DMS153 treated with DMSO at 0.1 percent for 48 hours (cell line): Measurements from ENCODE around the gene MRPL37.
"Not testable (repeated sequence)": the region's sequence is repeated elsewhere in the genome, so short reads cannot be mapped to it uniquely, and the experiment has no call there.

ENCODE experiments used
- DNase-seq: peaks from one replicate; lab custom pipeline; 2025; ENCODE audit not compliant: unreplicated experiment; lab: John Stamatoyannopoulos, UW

The MRPL37 gene

DNA sequence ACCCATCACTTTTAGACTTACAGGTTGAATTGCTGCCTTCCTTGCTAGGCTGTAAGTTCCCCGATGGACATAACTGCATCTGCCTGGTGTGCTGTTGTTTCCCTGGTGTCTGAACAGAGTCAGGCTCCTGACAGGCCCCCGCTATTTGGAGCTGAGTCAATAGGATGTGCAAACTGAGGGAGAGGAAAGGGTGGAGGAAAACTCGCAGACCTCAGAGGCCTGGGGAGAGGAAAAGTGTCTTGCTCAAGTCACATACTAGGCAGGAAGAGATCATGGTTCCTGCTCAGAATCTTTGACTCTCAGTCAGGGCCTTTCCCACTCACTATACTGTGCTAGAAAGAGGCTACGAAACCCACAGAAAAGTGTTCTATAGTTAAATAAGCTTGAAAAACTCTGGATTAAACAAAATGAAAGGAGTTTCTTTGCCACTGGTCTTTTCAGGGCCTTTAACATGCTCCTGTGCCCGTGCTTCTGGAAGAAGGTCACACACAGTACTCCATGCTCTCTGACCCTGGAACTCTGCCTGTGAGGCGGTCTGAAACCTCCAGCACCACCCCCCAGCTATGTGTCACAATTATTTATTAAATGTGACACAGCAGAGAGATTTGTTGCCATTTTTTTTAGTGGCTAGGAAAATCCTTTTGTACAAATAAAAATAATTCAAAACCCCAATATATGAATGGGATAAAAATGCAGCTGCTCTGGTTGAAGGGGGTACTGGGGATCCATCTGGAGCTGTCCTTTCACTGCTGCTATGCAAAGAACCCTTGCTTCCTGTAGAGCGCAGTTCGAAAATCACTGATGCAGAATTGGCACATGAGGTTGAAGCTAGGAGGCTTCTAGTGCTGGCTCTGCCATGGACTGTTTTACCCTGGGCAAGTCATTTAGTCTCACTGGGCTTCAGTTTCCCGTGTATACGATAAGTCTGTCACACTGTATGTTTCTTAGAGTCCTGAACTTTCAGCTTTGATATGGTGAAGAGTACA is 27.1 kb upstream of the MRPL37 start:
- no peak for DNase-seq

- no peak for DNase-seq
Observed at GRCh38 chr1:54173681-54174080, 26.3 kb upstream of the MRPL37 start.

DNA sequence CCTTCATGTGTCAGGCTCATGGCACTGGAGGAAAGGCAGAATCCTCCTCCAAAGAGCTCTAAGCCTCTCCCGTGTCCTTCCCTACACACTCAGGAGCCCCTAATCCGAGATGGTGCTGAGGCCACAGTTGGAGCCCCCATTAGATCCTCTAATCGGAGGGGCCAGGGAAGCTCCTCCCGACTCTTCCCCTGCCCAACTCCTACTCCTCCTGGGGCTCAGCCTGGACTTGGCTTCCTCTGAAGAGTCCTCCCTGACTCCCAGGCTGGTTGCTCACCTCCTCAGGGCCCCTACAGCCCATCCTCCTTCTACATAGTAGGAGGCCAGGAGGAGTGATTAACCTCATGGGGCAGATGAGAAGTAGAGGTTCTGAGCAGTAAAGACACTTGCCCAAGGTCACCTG is 25.9 kb upstream of the MRPL37 start:
- DNase-seq = no peak

GRCh38 chr1:54176621-54177327 is 23.2 kb upstream of the MRPL37 start:
- no peak for DNase-seq

DNA sequence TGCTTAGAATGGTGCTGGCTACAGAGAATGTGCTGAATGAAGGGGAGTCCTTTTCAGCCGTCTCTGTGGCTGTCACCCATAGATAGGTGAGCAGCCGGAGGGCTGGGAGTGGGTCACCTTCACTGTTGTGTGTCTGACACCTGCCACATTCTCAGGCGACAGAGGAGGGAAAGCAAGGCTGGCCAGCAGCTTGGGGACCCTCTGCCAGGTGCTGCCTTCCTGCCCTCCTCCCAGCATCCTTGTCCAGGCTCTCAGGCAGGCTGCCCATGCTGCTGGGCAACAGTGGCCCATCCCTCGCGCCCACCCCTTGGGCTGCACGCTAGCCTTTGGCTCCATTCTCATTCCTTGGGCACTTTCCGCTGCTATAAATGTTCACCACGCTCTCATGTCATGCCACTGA is 22.2 kb upstream of the MRPL37 start:
- DNase-seq = no peak

DNA sequence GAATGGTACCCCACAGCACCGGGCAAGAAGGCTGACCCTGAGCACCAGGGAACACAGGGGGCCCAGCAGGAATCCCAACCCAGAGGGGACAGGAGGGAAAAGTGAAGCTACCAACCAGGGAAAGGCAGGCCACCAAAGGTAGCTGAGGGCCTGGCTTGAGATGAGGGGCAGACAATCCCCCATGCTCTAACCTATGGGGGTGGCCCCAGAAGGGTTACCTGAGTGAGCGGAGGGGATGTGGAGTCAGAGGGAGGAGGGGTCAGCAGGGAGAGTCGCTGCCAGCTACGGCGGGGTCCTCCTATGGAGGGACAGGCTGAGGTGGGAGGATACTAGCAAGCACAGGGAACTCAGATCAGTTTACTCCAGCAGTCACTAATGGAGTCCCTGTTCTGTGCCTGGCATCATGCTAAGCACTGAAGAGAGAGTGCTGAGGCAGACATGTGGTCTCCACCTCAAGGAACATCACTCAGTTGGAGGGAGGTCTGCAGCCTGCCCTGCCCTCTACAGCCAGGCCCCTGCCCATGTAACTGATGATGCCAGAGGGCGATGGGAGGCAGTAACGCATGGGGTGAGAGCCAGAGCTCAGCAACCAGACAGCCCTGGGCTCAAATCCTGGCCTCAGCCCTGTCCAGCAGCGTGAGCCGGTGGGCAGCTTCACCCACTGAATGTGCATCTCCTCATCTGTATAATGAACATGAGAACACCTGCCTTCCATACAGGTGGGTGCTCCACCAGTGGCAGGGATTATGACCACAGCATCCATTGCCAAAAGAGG is 21.5 kb upstream of the MRPL37 start:
- no peak for DNase-seq

- DNase-seq = no peak
Observed at GRCh38 chr1:54180701-54181360, 19.1 kb upstream of the MRPL37 start.

- DNase-seq = no peak
Observed at GRCh38 chr1:54186056-54186455, 13.9 kb upstream of the MRPL37 start.

GRCh38 chr1:54188291-54188690 is 11.7 kb upstream of the MRPL37 start:
- no peak for DNase-seq

- DNase-seq = no peak
Observed at GRCh38 chr1:54190526-54190925, 9.4 kb upstream of the MRPL37 start.

GRCh38 chr1:54191525-54191924 is 8.4 kb upstream of the MRPL37 start:
- DNase-seq = no peak

DNA sequence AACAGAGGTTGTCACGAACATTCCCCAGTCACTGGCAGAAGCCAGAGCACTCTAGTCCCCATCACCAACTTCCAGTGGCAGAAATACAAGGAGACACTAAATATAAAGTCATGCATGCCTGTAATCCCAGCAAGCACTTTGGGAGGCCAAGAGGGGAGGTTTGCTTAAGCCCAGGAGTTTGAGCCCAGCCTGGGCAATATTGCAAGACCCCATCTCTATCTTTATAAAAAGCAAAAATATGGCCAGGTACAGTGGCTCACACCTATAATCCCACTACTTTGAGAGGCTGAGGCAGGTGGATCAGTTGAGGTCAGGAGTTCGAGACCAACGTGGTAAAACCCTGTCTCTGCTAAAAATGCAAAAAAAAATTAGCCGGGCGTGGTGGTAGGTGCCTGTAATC is 6.5 kb upstream of the MRPL37 start:
- DNase-seq = no peak

- no peak for DNase-seq
Observed at GRCh38 chr1:54199151-54199764, 709 bp upstream of the MRPL37 start.

DNA sequence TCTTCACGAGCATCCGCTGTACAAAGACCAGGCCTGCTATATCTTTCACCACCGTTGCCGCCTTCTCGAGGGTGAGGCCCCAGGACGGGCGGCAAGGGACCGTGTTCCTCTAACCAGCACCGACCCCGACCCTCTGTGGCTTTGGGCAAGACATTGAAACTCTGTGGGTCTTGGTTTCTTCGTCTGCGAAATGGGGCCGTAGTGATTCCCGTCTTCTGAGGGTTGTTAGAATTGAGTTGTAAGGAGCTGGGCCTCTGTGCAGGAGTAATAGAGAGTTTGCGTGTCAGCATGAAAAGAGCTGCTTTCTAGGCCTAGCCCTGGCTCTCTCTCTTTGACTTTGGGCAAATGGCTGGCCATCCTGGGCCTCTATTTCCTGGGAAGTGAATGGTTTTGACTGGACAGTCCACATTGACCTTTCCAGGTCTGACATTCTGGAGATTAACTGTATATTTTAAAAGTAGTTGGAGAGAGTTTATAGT is 591 bp downstream of the MRPL37 start:
- DNase-seq = no peak

DNA sequence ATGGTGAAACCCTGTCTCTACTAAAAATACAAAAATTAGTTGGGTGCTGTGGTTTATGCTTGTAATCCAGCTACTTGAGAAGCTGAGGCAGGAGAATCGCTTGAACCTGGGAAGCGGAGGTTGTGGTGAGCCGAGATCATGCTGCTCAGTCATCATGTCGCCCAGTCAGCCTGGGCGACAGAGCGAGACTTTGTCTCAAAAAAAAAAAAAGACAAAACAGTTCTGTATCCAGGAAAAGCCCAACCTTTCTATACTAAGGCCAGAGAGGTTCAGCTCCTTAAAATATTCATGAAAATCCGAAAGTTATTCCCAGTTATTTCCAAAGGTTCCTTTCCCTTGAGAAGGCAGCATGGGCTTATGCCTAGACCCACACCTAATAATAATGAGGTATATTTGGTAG is 4.2 kb downstream of the MRPL37 start:
- DNase-seq = no peak

DNA sequence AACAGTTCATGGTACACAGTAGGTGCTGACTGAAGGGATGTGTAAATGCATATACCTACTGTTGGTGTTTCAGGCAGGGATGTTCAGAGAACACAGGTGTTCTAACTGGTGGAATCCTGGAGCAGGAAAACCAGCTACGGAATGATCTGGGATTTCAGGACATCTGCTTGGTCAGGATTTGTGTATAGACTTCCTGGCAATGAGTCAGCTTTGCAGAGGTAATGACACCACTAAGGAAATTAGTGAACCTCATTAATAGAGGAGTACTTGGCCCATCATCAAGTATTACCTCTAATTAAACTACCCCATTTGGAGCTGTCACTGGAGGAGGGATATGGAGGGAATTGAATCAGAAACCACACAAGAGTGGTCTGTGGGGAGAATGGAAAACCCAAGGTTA is 7.3 kb downstream of the MRPL37 start:
- no peak for DNase-seq

DNA sequence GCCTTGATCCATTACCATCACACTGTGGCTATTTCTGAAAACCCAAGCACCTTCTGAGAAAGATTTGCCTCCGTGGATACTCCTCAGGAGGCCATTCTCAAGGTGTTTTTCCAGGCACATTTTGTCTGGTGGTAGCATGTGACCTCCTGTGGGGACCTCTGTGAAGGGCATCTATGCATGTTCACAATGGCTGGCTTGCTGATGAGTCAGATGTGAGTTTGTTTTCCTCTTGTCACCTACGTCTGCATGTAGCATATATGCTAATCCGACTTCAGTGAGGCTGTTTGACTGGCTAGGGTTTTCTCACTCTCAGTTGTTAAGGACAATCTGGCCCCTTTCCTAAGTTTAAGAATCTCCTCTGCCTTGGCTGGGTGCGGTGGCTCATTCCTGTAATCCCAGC is 7.9 kb downstream of the MRPL37 start:
- DNase-seq = not testable (repeated sequence)

DNA sequence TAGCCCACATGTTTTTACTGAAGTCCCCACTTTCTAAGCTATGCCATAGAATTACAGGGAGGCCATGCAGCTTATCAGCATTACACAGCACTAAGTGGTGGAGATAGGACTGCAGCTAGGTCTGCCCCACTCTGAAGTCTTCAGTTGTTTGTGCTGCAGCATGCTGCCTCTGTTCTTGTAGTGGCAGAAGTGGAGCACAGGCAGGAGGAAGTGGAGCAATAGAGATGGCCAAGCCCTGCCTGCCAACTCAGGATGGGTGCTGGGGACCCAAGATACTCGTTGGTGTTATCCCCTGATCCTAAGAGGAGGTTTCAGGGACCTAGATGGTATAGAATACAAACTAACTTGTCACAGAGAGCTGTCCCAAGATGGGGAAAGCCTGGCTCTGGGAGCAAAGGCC is 12.9 kb downstream of the MRPL37 start:
- no peak for DNase-seq

DNA sequence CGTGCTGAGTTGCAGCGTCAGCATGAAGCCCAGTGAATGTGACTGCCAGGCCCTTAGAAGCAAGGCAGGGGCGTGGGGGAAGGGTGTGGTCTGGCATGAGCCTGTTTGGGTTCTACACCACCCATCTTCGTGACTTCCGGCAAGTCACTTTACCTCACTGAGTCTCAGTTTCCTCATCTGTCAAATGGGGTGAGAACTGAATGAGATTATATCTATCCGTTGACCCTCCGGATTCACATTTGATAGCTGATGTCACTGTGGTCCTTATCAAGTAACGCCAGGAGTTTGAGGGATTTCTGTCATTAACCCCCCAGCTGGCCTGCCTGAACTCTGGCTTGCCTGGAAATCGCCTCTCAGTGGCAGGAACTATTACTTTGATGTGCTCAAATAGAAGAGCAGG is 15.6 kb downstream of the MRPL37 start:
- DNase-seq = no peak

GRCh38 chr1:54218883-54219687 is 19.1 kb downstream of the MRPL37 start:
- no peak for DNase-seq
